GM19455 (cell line): Measurements from ENCODE around the gene APRT.

Experiments used
- ATAC-seq: cut with Tn5 transposase; IDR thresholded peaks from one replicate; pipeline ENCODE4 v1.9.1; 2021; ENCODE audit not compliant: unreplicated experiment

Gene APRT

GRCh38 chr16:88811769-88812512 lies at the start of gene APRT:
APRT (minus strand) TSS chr16:88811928; CDS start chr16:88811899, 29 bp downstream.
- peak; percentile 59 for ATAC-seq

GRCh38 chr16:88861359-88861758 lies 49.6 kb upstream of the APRT start:
- no peak for ATAC-seq

DNA sequence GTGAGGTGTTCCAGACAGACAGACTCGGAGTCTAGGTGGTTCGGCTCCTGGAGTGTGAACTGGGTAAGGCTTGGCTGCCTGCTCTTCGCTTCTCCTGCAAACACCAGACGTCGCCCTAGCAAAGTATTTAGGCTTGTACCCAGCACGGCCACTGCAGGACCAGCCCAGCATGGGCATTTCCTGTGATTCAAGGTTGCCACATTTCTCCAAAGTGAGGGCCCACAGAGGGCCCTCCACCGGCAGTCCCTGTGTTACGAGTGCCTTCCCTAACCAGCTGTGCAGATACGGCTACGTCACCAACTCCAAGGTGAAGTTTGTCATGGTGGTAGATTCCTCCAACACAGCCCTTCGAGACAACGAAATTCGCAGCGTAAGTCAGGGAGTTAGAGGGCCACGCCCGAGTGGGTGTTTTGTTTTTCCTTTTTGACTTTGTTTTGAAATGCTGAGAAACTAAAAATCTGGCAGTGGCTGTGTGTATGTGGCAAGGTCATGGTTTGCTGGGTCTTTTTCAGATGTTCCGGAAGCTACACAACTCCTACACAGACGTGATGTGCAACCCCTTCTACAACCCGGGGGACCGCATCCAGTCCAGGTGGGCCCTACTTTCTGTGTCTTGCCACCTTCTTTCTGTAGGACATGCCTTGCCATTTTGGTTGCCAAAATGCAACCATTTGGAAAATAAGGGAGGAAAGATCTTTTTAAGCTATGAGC lies 47.8 kb upstream of the APRT start:
- ATAC-seq, result no peak

GRCh38 chr16:88857728-88858339 lies 46.1 kb upstream of the APRT start:
- ATAC-seq, result no peak

GRCh38 chr16:88856828-88857727 lies 45.4 kb upstream of the APRT start, which contains the start of the genes GALNS and TRAPPC2L:
GALNS (minus strand) TSS chr16:88856947; CDS start chr16:88856877, 70 bp downstream.
TRAPPC2L (plus strand) TSS chr16:88857127; CDS start chr16:88857151, 24 bp downstream.
- peak; percentile 74 for ATAC-seq

DNA sequence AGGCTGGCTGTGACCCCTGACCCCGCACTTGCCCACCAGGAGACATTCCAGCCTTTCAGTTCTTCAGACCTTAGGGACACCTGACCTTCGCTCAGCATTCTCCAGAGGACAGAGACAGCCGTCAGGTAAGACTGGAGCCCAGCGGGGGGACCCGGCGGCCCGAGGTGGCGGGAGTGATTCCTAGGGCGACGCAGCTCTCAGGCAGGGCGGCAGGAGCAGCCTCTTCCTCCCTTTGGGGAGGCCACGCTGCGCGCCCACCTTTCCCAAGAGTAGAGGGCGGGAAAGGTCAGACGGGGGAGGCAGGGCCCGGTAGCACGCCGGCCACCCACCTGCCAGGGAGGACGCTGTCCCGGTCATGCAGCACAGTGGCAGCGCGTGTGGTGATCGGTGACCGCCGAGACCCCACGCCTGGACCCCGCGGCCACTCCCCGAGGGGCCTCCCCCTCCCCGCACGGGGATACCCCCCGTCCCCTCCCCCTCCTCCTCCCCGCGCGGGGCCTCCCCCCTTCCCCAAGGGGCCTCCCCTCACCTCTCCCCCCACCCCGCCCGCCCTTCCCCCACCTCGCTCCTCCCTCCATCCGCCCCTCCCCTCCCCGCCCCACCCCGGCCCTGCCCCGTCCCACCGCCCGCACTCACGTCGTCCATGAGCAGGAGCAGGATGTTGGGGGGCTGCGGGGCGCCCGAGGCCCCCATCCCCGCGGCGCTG lies 44.5 kb upstream of the APRT start:
- no peak for ATAC-seq

DNA sequence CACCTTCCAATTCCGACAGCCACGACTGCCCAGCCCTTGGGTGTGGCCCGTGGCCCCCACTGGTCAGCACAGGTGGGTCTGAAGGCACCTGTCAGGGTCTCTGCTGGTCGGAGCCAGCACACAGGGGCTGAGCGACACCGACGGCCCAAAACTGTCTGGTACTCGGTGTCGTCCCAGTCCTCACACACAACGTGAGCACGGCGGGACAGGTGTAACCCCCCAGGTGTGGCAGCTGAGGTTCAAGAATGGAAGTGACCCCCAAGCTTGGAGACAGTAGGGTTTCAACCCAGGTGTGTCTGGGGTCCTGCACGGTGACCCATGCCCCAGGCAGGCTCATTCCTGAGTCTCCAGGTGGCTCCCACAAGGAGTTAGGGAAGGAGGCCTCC lies 44.0 kb upstream of the APRT start:
- ATAC-seq, result no peak

DNA sequence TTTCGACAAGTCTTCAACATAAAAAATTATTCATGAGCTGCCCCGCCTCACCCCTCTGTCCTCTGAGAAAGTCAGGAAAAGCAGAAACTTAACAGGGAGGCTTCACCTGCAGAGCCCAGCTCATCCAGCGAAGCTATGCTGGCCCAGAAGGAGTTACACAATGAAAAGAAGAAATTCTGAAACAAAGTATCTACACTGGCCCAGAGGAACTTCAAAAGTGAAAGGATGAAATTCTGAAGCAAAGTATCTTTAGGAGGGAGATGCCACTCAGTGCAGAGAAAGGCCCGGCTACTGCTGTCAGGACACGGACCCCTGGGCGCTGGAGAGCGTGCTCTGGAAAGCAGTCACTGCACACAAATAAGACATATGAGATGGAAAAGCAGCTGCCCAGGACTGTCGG lies 43.4 kb upstream of the APRT start:
- no peak for ATAC-seq

- ATAC-seq, result no peak
These were observed 42.8 kb upstream of the APRT start for GRCh38 chr16:88854306-88855111.

DNA sequence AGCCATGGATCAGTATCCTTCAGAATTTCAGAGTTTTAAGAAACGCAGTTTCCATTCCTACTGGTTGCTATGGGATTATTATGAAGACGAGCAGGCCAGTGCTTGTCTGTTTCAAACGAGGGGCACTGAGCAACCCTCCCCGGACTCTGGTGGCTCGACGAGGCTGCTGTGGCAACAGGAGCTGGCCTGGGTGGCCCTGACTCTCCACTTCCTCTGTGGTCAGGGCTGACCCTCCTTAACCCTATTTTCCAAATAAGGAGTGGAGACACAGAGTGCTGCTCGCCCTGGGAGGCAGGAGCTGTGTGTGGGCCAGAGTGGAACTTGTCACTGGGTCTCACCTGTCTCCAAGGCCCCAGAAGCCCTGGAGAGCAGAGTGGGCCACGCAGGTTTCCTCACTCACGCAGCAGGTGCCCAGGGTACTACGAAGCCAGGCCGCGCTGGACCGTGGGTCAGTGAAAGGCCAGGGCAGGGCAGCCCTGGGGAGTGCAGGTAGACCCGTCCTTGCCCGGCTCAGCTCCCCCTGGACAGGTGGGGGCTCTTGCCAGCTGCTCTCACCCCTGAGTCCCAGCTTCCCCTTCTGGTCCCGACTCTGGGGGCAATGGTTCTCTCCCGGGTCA lies 41.7 kb upstream of the APRT start:
- ATAC-seq, result no peak

DNA sequence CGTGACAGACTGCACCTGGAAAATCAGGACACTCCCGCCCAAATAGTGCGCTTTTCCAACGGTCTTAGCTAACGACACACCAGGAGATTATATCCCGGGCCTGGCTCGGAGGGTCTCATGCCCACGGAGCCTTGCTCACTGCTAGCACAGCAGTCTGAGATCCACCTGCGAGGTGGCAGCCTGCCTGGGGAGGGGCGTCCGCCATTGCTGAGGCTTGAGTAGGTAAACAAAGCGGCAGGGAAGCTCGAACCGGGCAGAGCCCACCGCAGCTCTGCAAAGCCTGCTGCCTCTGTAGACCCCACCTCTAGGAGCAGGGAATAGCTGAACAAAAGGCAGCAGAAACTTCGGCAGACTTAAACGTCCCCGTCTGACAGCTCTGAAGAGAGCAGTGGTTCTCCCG lies 39.9 kb upstream of the APRT start:
- ATAC-seq, result no peak

GRCh38 chr16:88850531-88851199 lies 38.9 kb upstream of the APRT start:
- no peak for ATAC-seq

GRCh38 chr16:88848557-88848956 lies 36.8 kb upstream of the APRT start:
- ATAC-seq, result no peak

GRCh38 chr16:88847654-88848053 lies 35.9 kb upstream of the APRT start:
- no peak for ATAC-seq

GRCh38 chr16:88846088-88846487 lies 34.4 kb upstream of the APRT start:
- ATAC-seq, result no peak

- no peak for ATAC-seq
These were observed 32.8 kb upstream of the APRT start for GRCh38 chr16:88844419-88845036.

DNA sequence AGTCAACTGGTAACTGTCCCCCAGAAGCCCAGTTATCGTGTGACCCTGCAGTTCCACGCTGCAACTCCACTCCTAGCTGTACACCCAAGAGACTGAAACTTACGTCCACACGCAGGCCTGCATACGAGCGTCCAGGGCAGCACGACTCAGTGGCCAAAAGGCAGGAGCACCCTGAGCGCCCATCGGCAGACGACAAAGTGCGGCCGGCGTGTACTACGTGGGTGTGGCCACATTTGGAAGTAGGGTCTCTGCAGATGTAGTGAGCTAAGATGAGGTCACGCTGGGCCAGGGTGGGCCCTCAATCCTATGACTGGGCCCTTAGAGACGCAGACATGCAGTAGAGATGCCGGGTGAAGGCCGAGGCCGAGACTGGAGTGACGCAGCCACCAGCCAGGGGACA lies 31.5 kb upstream of the APRT start:
- ATAC-seq, result no peak

DNA sequence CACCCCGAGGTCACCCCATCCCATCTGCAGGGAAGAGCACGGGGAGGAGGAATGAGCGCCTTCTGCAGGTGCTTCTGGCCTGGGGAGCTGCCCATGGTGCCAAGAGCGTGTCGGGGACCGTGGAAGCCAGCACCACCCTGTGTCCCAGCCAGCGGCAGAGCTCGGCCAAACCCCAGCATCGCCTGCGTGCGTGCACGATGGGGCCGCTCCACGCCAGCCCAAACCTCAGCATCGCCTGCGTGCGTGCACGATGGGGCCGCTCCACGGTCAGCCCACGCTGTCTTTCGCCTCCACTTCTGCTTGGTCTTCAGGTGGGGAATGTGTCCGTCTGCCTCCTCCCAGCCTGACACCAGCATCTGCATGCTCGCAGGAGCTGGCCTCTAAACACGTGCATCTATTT lies 31.1 kb upstream of the APRT start:
- no peak for ATAC-seq
